Esophagus (tissue), 2 donors: ENCODE results near the gene OLAH. TPM values are rescaled to one million over a fixed set of nuclear protein-coding genes. Genes with fewer than 3 reads are reported as not detected.
"Not testable (repeated sequence)": the region's sequence is repeated elsewhere in the genome, so short reads cannot be mapped to it uniquely, and the experiment has no call there.

ENCODE experiments used
- H3K27ac ChIP-seq, 2 donors: one replicate each; pipeline ENCODE4 v1.5.1; 2013; ENCODE audit warnings: low read depth in 2 of 2, mild to moderate bottlenecking in 2 of 2, inconsistent platforms in 1 of 2, low read length in 1 of 2, moderate library complexity in 1 of 2
- H3K27me3 ChIP-seq, 2 donors: one replicate each; pipeline ENCODE4 v1.6.1; 2013; ENCODE audit warnings: low read length in 2 of 2, control low read depth in 1 of 2, mild to moderate bottlenecking in 1 of 2; ENCODE audit not compliant: insufficient read depth in 2 of 2, control insufficient read depth in 1 of 2
- H3K36me3 ChIP-seq, 2 donors: one replicate each; pipeline ENCODE4 v1.6.1; 2013; ENCODE audit warnings: low read length in 1 of 2; ENCODE audit not compliant: control insufficient read depth in 2 of 2, insufficient read depth in 2 of 2
- H3K4me1 ChIP-seq, 2 donors: one replicate each; pipeline ENCODE4 v1.6.1; 2013; ENCODE audit warnings: low read length in 1 of 2; ENCODE audit not compliant: control insufficient read depth in 2 of 2, insufficient read depth in 2 of 2
- H3K4me3 ChIP-seq, 2 donors: one replicate each; pipeline ENCODE4 v1.5.1; 2013; ENCODE audit warnings: low read length in 2 of 2, mild to moderate bottlenecking in 2 of 2, low read depth in 1 of 2, moderate library complexity in 1 of 2
- H3K9me3 ChIP-seq, 2 donors: one replicate each; pipeline ENCODE4 v1.6.1; 2013; ENCODE audit warnings: mild to moderate bottlenecking in 2 of 2, low read depth in 1 of 2, low read length in 1 of 2, moderate library complexity in 1 of 2; ENCODE audit not compliant: control insufficient read depth in 2 of 2, insufficient read depth in 1 of 2
- WGBS, 2 donors: extraction: QIAGEN DNeasy Blood & Tissue Kit; methylation state at CpG; one replicate each; pipeline ENCODE4 v1.1.7; 2013; 5-methylcytosine and 5-hydroxymethylcytosine counted together
- polyA plus RNA-seq, 2 donors: library from polyadenylated mRNA; stranded (reverse); fragments of 200-250 nt; gene quantifications; one replicate each; pipeline ENCODE4 v1.2.3, GENCODE V29; 2013
- donor health status: healthy with polysubstance abuse.
- donor health status: Bipolar disorder and iron deficiency.

The OLAH gene
- polyA plus RNA-seq = 1 to 10 TPM in 1 of 2 donors, under 1 TPM in 1; 0.31 to 6.9 TPM

- Histone ChIP-seq H3K27ac (no peak within 1 kb of the TSS), H3K36me3 (no peaks in the 10 kb centered on the region), H3K4me3 (no peak within 1 kb of the TSS), H3K9me3 (peaks cover 0 to 3% of the 10 kb centered on the region in 2 donors), H3K4me1 (no peaks in the 10 kb centered on the region), H3K27me3 (no peaks in the 10 kb centered on the region)
- whole genome bisulfite sequencing, 2 donors = 89 to 100% methylated on average over 1 of the region's 1 CpG
These were observed at the start of gene OLAH for GRCh38 chr10:15043674-15044073. Gene OLAH, plus strand, starts transcription at chr10:15043943. Its CDS starts 3,346 bp downstream, at chr10:15047289.

DNA sequence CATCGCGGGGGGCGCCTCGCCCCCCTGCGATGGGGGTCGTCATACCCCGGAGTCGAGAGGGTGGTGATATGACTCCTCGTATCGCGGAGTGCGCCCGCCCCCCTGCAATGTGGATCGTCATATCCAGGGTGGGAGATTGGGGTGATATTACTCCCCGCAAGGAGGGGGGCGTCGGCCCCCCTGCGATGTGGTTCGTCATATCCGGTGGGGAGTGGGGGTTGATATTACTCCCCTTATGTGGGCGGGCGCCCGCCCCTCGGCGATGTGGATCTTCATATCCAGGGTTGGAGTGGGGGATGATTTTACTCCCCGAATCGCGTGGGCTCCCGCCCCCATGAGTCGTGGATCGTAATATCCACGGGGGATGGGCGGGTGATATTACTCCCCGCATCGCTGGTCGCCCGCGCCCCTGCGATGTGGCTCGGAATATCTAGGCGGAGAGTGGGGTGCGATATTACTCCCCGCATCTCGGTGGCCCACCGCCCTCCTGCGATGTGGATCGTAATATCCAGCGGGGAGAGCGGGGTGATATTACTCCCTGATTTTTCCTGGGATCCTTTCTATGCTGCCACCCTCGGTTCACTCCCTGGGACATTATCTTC lies 47.7 kb upstream of the OLAH start:
- Histone ChIP-seq H3K36me3 (no peaks in the 10 kb centered on the region), H3K9me3 (no peaks in the 10 kb centered on the region), H3K4me1 (no peaks in the 10 kb centered on the region), H3K4me3 (no peak overlapping the region), H3K27me3 (no peaks in the 10 kb centered on the region), H3K27ac (no peak overlapping the region)
- 77 to 88% methylated on average over 44 to 50 of the region's 50 CpGs for WGBS, 2 donors

DNA sequence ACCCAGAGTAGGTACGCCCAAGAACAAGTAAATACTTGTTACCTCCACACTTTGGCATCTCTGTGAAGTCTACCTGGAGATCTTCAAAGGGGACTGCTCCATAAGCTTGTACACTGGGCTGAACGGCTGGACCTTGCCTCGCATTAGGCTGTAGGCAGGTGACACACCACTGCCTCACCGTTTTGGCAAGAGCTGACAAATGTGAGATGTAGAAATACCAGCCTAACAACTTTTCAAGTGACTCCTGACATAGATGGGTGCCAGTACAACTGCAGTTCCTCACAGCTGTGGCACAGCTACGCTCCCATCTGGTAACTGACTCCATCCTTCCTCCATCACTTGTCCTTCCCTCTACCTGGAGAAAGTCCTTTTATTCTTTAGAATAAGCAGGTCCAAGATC lies 30.2 kb upstream of the OLAH start:
- peak overlapping the region; percentile 34 to 42 for H3K27ac ChIP-seq
- not testable (repeated sequence) for H3K27me3 ChIP-seq, H3K36me3 ChIP-seq, H3K4me1 ChIP-seq, H3K9me3 ChIP-seq, H3K4me3 ChIP-seq
- WGBS, 2 donors = 41 to 42% methylated on average over 5 of the region's 5 CpGs

DNA sequence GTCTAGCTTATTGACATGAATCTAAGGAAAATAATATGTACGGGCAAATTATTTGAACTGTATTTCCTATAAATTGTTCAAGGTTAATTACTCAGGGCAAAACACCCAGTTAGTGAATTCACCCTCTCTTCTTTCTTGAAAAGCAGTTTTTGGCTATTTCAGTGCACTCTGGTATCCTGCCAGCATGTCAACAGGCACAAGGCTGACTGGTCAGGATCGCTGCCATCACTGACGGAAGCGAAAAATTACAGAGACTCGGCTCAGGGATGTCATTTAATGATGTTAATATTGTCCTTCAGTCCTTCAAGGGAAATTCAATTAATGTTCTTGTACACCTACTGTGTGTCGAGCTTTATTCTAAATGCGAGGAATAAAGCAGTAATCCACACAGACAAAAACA lies 28.3 kb upstream of the OLAH start:
- Histone ChIP-seq H3K27me3 (no peaks in the 10 kb centered on the region), H3K4me1 (no peaks in the 10 kb centered on the region)
- 71 to 76% methylated on average over 7 of the region's 7 CpGs for WGBS, 2 donors

DNA sequence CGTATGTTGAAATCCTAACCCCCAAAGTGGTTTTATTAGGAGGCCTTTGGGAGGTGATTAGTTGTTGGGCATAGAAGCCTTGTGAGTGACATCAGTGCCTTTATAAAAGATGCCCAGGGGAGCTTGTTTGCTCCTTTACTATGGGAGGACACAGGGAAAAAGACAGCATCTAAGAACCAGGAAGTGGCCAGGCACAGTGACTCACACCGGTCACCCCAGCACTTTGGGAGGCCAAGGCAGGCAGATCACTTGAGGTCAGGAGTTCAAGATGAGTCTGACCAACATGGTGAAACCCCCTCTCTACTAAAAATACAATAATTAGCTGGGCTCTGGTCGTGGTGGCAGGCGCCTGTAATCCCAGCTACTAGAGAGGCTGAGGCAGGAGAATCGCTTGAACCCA lies 22.8 kb upstream of the OLAH start:
- not testable (repeated sequence) for H3K9me3 ChIP-seq, H3K27me3 ChIP-seq, H3K27ac ChIP-seq, H3K4me3 ChIP-seq, H3K4me1 ChIP-seq, H3K36me3 ChIP-seq
- WGBS, 2 donors = 78 to 86% methylated on average over 2 to 4 of the region's 5 CpGs

More for the DNA sequence above, 28.3 kb upstream of the OLAH start:
- Histone ChIP-seq H3K4me3 (no peak overlapping the region), H3K9me3 (no peaks in the 10 kb centered on the region), H3K27ac (no peak overlapping the region), H3K36me3 (no peaks in the 10 kb centered on the region)

DNA sequence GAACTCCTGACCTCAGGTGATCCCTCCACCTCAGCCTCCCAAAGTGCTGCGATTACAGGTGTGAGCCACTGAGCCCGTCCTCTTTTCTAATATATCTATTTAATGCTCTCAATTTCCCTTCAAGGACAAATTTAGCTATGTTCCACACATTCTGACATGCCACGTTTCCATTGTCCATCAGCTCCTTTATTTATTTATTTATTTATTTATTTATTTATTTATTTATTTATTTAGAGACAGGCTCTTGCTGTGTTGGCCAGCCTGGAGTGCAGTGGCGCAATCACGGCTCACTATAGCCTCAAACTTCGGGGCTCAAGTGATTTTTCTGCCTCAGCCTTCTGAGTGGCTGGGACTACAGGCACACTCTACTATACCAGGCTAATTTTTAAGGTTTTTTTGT lies 20.7 kb upstream of the OLAH start:
- H3K4me1 ChIP-seq, H3K36me3 ChIP-seq, H3K9me3 ChIP-seq, H3K27me3 ChIP-seq, H3K27ac ChIP-seq, H3K4me3 ChIP-seq: not testable (repeated sequence)
- 90 to 92% methylated on average over 6 of the region's 6 CpGs for WGBS, 2 donors

GRCh38 chr10:15024017-15025004 lies 19.4 kb upstream of the OLAH start:
- H3K9me3 ChIP-seq, H3K4me3 ChIP-seq, H3K27me3 ChIP-seq, H3K4me1 ChIP-seq, H3K36me3 ChIP-seq: not testable (repeated sequence)
- H3K27ac ChIP-seq = peak overlapping the region in 1 of 2 donors; percentile 22
- WGBS, 2 donors = 55 to 68% methylated on average over 17 of the region's 17 CpGs

- not testable (repeated sequence) for H3K4me1 ChIP-seq, H3K9me3 ChIP-seq, H3K36me3 ChIP-seq, H3K27ac ChIP-seq, H3K4me3 ChIP-seq, H3K27me3 ChIP-seq
- 55 to 61% methylated on average over 6 of the region's 6 CpGs for WGBS, 2 donors
These were observed 18.7 kb upstream of the OLAH start for GRCh38 chr10:15025040-15025439.

DNA sequence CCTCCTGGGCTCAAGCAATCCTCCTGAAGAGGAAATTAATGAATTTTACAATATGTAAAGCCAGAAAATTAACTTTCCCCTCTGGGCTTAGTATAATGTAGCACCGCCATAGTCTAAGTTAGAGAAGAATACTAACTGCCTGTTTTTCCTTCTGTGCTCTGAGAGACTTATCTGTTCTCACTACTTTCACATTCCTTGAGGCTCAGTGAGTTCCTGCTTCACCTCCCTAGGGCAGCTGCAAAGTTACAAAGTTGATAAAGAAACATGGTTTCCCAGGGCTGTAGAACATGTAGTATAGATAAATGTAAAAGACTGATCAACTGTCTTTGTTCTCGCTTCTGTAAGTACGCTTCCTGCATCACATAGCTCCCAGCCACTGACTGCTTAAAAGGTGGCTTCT lies 16.0 kb upstream of the OLAH start:
- WGBS, 2 donors = 72 to 88% methylated on average over 3 of the region's 3 CpGs
- H3K27ac ChIP-seq = no peak overlapping the region
- peaks cover 0 to 3% of the 10 kb centered on the region in 2 donors for H3K9me3 ChIP-seq
- H3K27me3 ChIP-seq = no peaks in the 10 kb centered on the region
- H3K4me1 ChIP-seq = no peaks in the 10 kb centered on the region
- no peak overlapping the region for H3K4me3 ChIP-seq
- no peaks in the 10 kb centered on the region for H3K36me3 ChIP-seq
